IMR-90 (cell line): ENCODE results near the gene SIAH3. TPM values are rescaled to one million over a fixed set of nuclear protein-coding genes. Genes with fewer than 3 reads are reported as not detected.

Experiments
- ATAC-seq: fragments of 200-7000 bp; cut with Tn5 transposase; 2 replicates; pipeline ENCODE4 v1.9.1; 2020; ENCODE audit warnings: low read depth, mild to moderate bottlenecking, moderate library complexity
- BruUV-seq: library from RNA; stranded (reverse); fragments of 400-500 nt; replicated peaks from 2 replicates; lab custom pipeline; 2021; lab: Mats Ljungman, UMichigan
- CTCF ChIA-PET: fragments of 300-600 bp; formaldehyde crosslinking; extraction: SDS; loops from one replicate; lab custom pipeline; 2021; ENCODE audit warnings: antibody characterized with exemption; lab: Yijun Ruan, JAX
- POLR2A ChIA-PET: fragments of 300-600 bp; sonication (Branson Sonifier 250); formaldehyde crosslinking; loops from one replicate; lab custom pipeline; 2022; ENCODE audit warnings: antibody characterized with exemption; ENCODE audit not compliant: unreplicated experiment; lab: Charles Lee
- DNase-seq: peaks from one replicate; pipeline ENCODE4 v3.0.0; 2013
- H2AFZ ChIP-seq: replicated peaks from 2 replicates; pipeline ENCODE3; 2013; ENCODE audit warnings: low read length, mild to moderate bottlenecking; ENCODE audit not compliant: poor library complexity
- H2AK5ac ChIP-seq: 2 replicates; pipeline ENCODE4 v1.6.1; 2013; ENCODE audit warnings: low read depth, low read length, inconsistent platforms
- H2AK9ac ChIP-seq: replicated peaks from 2 replicates; pipeline ENCODE3; 2013; ENCODE audit warnings: mild to moderate bottlenecking, low read depth, low read length, moderate library complexity; ENCODE audit not compliant: poor library complexity
- H2BK120ac ChIP-seq: 2 replicates; pipeline ENCODE4 v1.6.1; 2013; ENCODE audit warnings: low read depth, low read length, inconsistent platforms
- H2BK15ac ChIP-seq: 3 replicates; pipeline ENCODE4 v1.6.1; 2013; ENCODE audit warnings: low read depth, low read length, inconsistent platforms
- H2BK20ac ChIP-seq: 2 replicates; pipeline ENCODE4 v1.6.1; 2013; ENCODE audit warnings: low read depth, mild to moderate bottlenecking, inconsistent platforms, low read length, moderate library complexity
- H2BK5ac ChIP-seq: 2 replicates; pipeline ENCODE4 v1.6.1; 2013; ENCODE audit warnings: mild to moderate bottlenecking, low read depth, low read length, inconsistent platforms; ENCODE audit not compliant: poor library complexity, severe bottlenecking
- H3K14ac ChIP-seq: replicated peaks from 2 replicates; pipeline ENCODE4 v1.6.1; 2013; ENCODE audit warnings: low read depth, low read length, inconsistent platforms
- H3K18ac ChIP-seq: 2 replicates; pipeline ENCODE4 v1.6.1; 2013; ENCODE audit warnings: low read depth, low read length, control low read depth
- H3K23ac ChIP-seq: 2 replicates; pipeline ENCODE4 v1.6.1; 2013; ENCODE audit warnings: low read depth, low read length, inconsistent platforms
- H3K27ac ChIP-seq: 2 replicates; pipeline ENCODE4 v1.5.1; 2013; ENCODE audit warnings: mild to moderate bottlenecking, control low read depth, low read length; ENCODE audit not compliant: insufficient read depth
- H3K27me3 ChIP-seq: 2 replicates; pipeline ENCODE4 v1.6.1; 2013; ENCODE audit warnings: low read length; ENCODE audit not compliant: control insufficient read depth, insufficient read depth
- H3K36me3 ChIP-seq: 2 replicates; pipeline ENCODE4 v1.6.1; 2013; ENCODE audit warnings: low read length, mixed read lengths; ENCODE audit not compliant: control insufficient read depth, insufficient read depth
- H3K4ac ChIP-seq: 2 replicates; pipeline ENCODE4 v1.6.1; 2013; ENCODE audit warnings: low read depth, low read length, inconsistent platforms
- H3K4me1 ChIP-seq: 2 replicates; pipeline ENCODE4 v1.6.1; 2013; ENCODE audit warnings: low read length, mixed read lengths; ENCODE audit not compliant: control insufficient read depth, insufficient read depth
- H3K4me2 ChIP-seq: 2 replicates; pipeline ENCODE4 v1.6.1; 2013; ENCODE audit warnings: low read depth, mild to moderate bottlenecking, control low read depth, low read length, moderate library complexity
- H3K4me3 ChIP-seq: 2 replicates; pipeline ENCODE4 v1.5.1; 2013; ENCODE audit warnings: low read depth, mild to moderate bottlenecking, control low read depth, low read length, moderate library complexity; ENCODE audit not compliant: insufficient read depth
- H3K56ac ChIP-seq: 2 replicates; pipeline ENCODE4 v1.6.1; 2013; ENCODE audit warnings: low read length, inconsistent platforms; ENCODE audit not compliant: insufficient read depth; ENCODE audit errors: extremely low read depth
- H3K79me1 ChIP-seq, 2 experiments: 2 replicates each; pipeline ENCODE4 v1.6.1; 2013; ENCODE audit warnings: low read length in 2 of 2, inconsistent platforms in 1 of 2, low read depth in 1 of 2
- H3K9ac ChIP-seq: 2 replicates; pipeline ENCODE4 v1.6.1; 2013; ENCODE audit warnings: low read depth, low read length, control low read depth
- H3K9me1 ChIP-seq: 2 replicates; pipeline ENCODE4 v1.6.1; 2013; ENCODE audit warnings: low read length, inconsistent platforms; ENCODE audit not compliant: insufficient read depth
- H3K9me3 ChIP-seq: 2 replicates; pipeline ENCODE4 v1.6.1; 2013; ENCODE audit warnings: low read length; ENCODE audit not compliant: control insufficient read depth, insufficient read depth
- H4K20me1 ChIP-seq: 2 replicates; pipeline ENCODE4 v1.6.1; 2013; ENCODE audit warnings: low read length, inconsistent platforms; ENCODE audit not compliant: insufficient read depth
- H4K5ac ChIP-seq: 2 replicates; pipeline ENCODE4 v1.6.1; 2013; ENCODE audit warnings: mild to moderate bottlenecking, low read depth, low read length, control low read depth
- H4K8ac ChIP-seq, 2 experiments: 2 replicates each; pipeline ENCODE4 v1.6.1; 2013; ENCODE audit warnings: low read depth in 2 of 2, low read length in 2 of 2, control low read depth in 1 of 2, inconsistent platforms in 1 of 2
- H4K91ac ChIP-seq: 2 replicates; pipeline ENCODE4 v1.6.1; 2013; ENCODE audit warnings: low read depth, low read length, inconsistent platforms; ENCODE audit not compliant: insufficient read depth
- RCOR1 ChIP-seq: IDR thresholded peaks from 2 replicates; pipeline ENCODE4 v1.6.1; 2012; ENCODE audit warnings: mild to moderate bottlenecking, low read length, improper control_type of control experiment; ENCODE audit not compliant: insufficient replicate concordance
- WGBS, 2 experiments: methylation state at CpG; one replicate each; pipeline versions ENCODE4 v1.1.5 to v1.1.7; 2013; ENCODE audit warnings: missing lambda C conversion rate in 2 of 2; ENCODE audit not compliant: insufficient read length in 1 of 2; ENCODE audit errors: extremely low coverage in 2 of 2; 5-methylcytosine and 5-hydroxymethylcytosine counted together
- dilution Hi-C: fragments of 300-500 bp; cut with HindIII; formaldehyde crosslinking; loops from one replicate; pipeline ENCODE4 v1.14.3; 2018; ENCODE audit warnings: low sequenced_read_pairs; ENCODE audit not compliant: unreplicated experiment
- in situ Hi-C: fragments of 300-500 bp; cut with MboI; formaldehyde crosslinking; loops from 3 replicates; pipeline ENCODE4 v1.14.3; 2019; ENCODE audit warnings: low sequenced_read_pairs, inconsistent platforms, mixed read lengths
- intact Hi-C: fragments of 100-400 bp; cut with micrococcal nuclease; formaldehyde crosslinking; loops from 2 replicates; pipeline ENCODE4 v1.10.0; 2022
- polyA plus RNA-seq, 3 experiments: library from polyadenylated mRNA; depleted of rRNA; stranded (reverse); fragments of >200 nt; gene quantifications; 2 replicates each; pipeline ENCODE4 v1.2.3, GENCODE V29; 2012; ENCODE audit warnings: low replicate concordance in 1 of 3
- total RNA-seq: library from RNA; depleted of rRNA; stranded (reverse); fragments of >200 nt; gene quantifications from 2 replicates; pipeline ENCODE4 v1.2.3, GENCODE V29; 2012

Gene SIAH3
- total and polyA plus RNA-seq, 2 of the 4 experiments (the other 2 are of a cell fraction) = under 0.01 TPM; not detected in 1

- no CpG with 5 or more reads among the region's 5 CpGs for WGBS, 2 experiments
- CTCF ChIA-PET = interaction anchor here (1.2 kb wide), 1 partner anchor 15 kb away, joined by 4 read pairs; no protein-coding TSS in a partner anchor
- Histone ChIP-seq H4K5ac (no peak overlapping the region), H4K20me1 (no peaks in the 10 kb centered on the region), H2AK9ac (no peak overlapping the region), H3K4me2 (no peak overlapping the region), H2BK15ac (no peak overlapping the region), H3K9me3 (no peaks in the 10 kb centered on the region), H2AFZ (no peak overlapping the region), H3K9ac (no peak overlapping the region), H3K4me1 (no peaks in the 10 kb centered on the region), H3K79me1 (no peaks in the 10 kb centered on the region), H3K36me3 (no peaks in the 10 kb centered on the region), H3K14ac (no peak overlapping the region), H2BK120ac (no peak overlapping the region), H3K18ac (no peak overlapping the region), H4K8ac (no peak overlapping the region), H4K91ac (no peak overlapping the region), H3K56ac (no peak overlapping the region), H3K9me1 (no peaks in the 10 kb centered on the region), H3K23ac (no peak overlapping the region), H3K4ac (no peak overlapping the region), H2BK20ac (no peak overlapping the region), H3K4me3 (no peak overlapping the region), H2AK5ac (no peak overlapping the region), H3K27ac (no peak overlapping the region), H3K27me3 (peaks cover 8% of the 10 kb centered on the region), H2BK5ac (no peak overlapping the region)
- ATAC-seq (no peak), DNase-seq (no peak)
- POLR2A ChIA-PET = no interaction called here
- no TSS peak for BruUV-seq
- no peak for TF ChIP-seq RCOR1
- in situ Hi-C loops (no loop called here), dilution Hi-C loops (no loop called here), intact Hi-C loops (no loop called here)
Observed at GRCh38 chr13:45732916-45733315, 118.6 kb downstream of the SIAH3 start.
